DMS53 treated with DMSO at 0.1 percent for 48 hours (cell line): ENCODE data around the gene IL32.

Source experiments
- DNase-seq: peaks from one replicate; lab custom pipeline; 2025; ENCODE audit not compliant: unreplicated experiment; lab: John Stamatoyannopoulos, UW

The IL32 gene

GRCh38 chr16:3027983-3028715 is 37.3 kb upstream of the IL32 start:
- DNase-seq, result peak; percentile 53

- DNase-seq, result no peak
Measured at GRCh38 chr16:3028716-3029319, 36.6 kb upstream of the IL32 start.

- DNase-seq, result no peak
Measured at GRCh38 chr16:3029491-3030221, 35.8 kb upstream of the IL32 start.

- no peak for DNase-seq
Measured at GRCh38 chr16:3030222-3031212, 34.9 kb upstream of the IL32 start.

- DNase-seq, result no peak
Measured at GRCh38 chr16:3032624-3033023, 32.8 kb upstream of the IL32 start.

- DNase-seq, result no peak
Measured at GRCh38 chr16:3035289-3035971, 30.0 kb upstream of the IL32 start.

GRCh38 chr16:3035972-3036725 is 29.3 kb upstream of the IL32 start:
- no peak for DNase-seq

- DNase-seq, result peak; percentile 7
Measured at GRCh38 chr16:3036726-3037315, 28.6 kb upstream of the IL32 start, which contains the start of gene BICDL2. Gene BICDL2 (minus strand): TSS chr16:3036944. CDS start chr16:3035496, 1,448 bp downstream.

- no peak for DNase-seq
Measured at GRCh38 chr16:3038256-3038655, 27.2 kb upstream of the IL32 start.

- no peak for DNase-seq
Measured at GRCh38 chr16:3038896-3039295, 26.5 kb upstream of the IL32 start.

- DNase-seq, result no peak
Measured at GRCh38 chr16:3042376-3042775, 23.1 kb upstream of the IL32 start.

- no peak for DNase-seq
Measured at GRCh38 chr16:3044708-3045107, 20.7 kb upstream of the IL32 start.

- DNase-seq, result no peak
Measured at GRCh38 chr16:3045758-3046640, 19.4 kb upstream of the IL32 start, which contains the start of gene MMP25. Gene MMP25 (plus strand): TSS chr16:3046561. CDS start chr16:3046918, 357 bp downstream.

- DNase-seq, result no peak
Measured at GRCh38 chr16:3046641-3047386, 18.6 kb upstream of the IL32 start.

- no peak for DNase-seq
Measured at GRCh38 chr16:3047387-3047720, 18.1 kb upstream of the IL32 start.

- DNase-seq, result no peak
Measured at GRCh38 chr16:3049921-3050481, 15.4 kb upstream of the IL32 start.

- DNase-seq, result no peak
Measured at GRCh38 chr16:3050487-3050886, 15.0 kb upstream of the IL32 start.
